OCI-LY7 (cell line): ENCODE results near the gene MMS22L.

ENCODE experiments used
- CTCF ChIP-seq: fragments of 200-600 bp; sonication (generic); conservative IDR thresholded peaks from 2 replicates; pipeline ENCODE4 v1.5.1; 2014; ENCODE audit warnings: mild to moderate bottlenecking, antibody characterized with exemption, low read length, moderate library complexity, mixed read lengths
- EZH2phosphoT487 ChIP-seq: fragments of 200-600 bp; sonication (generic); IDR thresholded peaks from 2 replicates; pipeline ENCODE4 v1.6.1; 2018; ENCODE audit warnings: low read depth, borderline replicate concordance, mild to moderate bottlenecking, mixed run types, antibody characterized with exemption, low read length, moderate library complexity, mixed read lengths

- TF ChIP-seq CTCF (no peak), EZH2phosphoT487 (no peak)
These were observed 51.1 kb downstream of the MMS22L start for GRCh38 chr6:97231911-97232310.
